Neuronal stem cell (in vitro differentiated cells): ENCODE data around the gene OCA2.
A peak's percentile ranks its signal among the peaks of the same experiment; 100 is the strongest.

Experiments
- DNase-seq: peaks from one replicate; pipeline ENCODE4 v3.0.0-alpha.2; 2013; ENCODE audit warnings: low spot score
- H2AFZ ChIP-seq: one replicate; pipeline ENCODE4 v1.6.1; 2013; ENCODE audit warnings: mild to moderate bottlenecking, low read length, inconsistent platforms
- H2AK5ac ChIP-seq: 2 replicates; pipeline ENCODE4 v1.6.1; 2013; ENCODE audit warnings: low read depth, mild to moderate bottlenecking, inconsistent platforms, low read length, moderate library complexity, mixed read lengths
- H2BK120ac ChIP-seq: 2 replicates; pipeline ENCODE4 v1.6.1; 2013; ENCODE audit warnings: low read depth, mild to moderate bottlenecking, inconsistent platforms, low read length, moderate library complexity, mixed read lengths
- H2BK12ac ChIP-seq: one replicate; pipeline ENCODE4 v1.6.1; 2013; ENCODE audit warnings: low read length, inconsistent platforms
- H2BK15ac ChIP-seq: 2 replicates; pipeline ENCODE4 v1.6.1; 2013; ENCODE audit warnings: mild to moderate bottlenecking, low read length, inconsistent platforms, mixed read lengths
- H2BK5ac ChIP-seq: one replicate; pipeline ENCODE4 v1.6.1; 2013; ENCODE audit warnings: inconsistent platforms, mild to moderate bottlenecking, low read length, moderate library complexity
- H3K14ac ChIP-seq: one replicate; pipeline ENCODE4 v1.6.1; 2013; ENCODE audit warnings: low read length, inconsistent platforms
- H3K18ac ChIP-seq: 2 replicates; pipeline ENCODE4 v1.6.1; 2013; ENCODE audit warnings: low read length, inconsistent platforms
- H3K23ac ChIP-seq: 2 replicates; pipeline ENCODE4 v1.6.1; 2013; ENCODE audit warnings: low read depth, mild to moderate bottlenecking, mixed read lengths, low read length, inconsistent platforms; ENCODE audit not compliant: poor library complexity
- H3K27ac ChIP-seq: replicated peaks from 3 replicates; pipeline ENCODE4 v1.5.1; 2013; ENCODE audit warnings: low read length, inconsistent platforms
- H3K27me3 ChIP-seq, 3 experiments: 2 replicates each; pipeline ENCODE4 v1.6.1; 2013; ENCODE audit warnings: low read length in 3 of 3, mild to moderate bottlenecking in 2 of 3, inconsistent platforms in 1 of 3, low read depth in 1 of 3, mixed read lengths in 1 of 3, moderate library complexity in 1 of 3; ENCODE audit not compliant: control insufficient read depth in 3 of 3, insufficient read depth in 3 of 3
- H3K36me3 ChIP-seq, 2 donors: replicated peaks in 1 of 2; 2 replicates each; pipeline ENCODE4 v1.6.1; 2013; ENCODE audit warnings: low read length in 2 of 2; ENCODE audit not compliant: control insufficient read depth in 2 of 2, insufficient read depth in 2 of 2
- H3K4ac ChIP-seq: 2 replicates; pipeline ENCODE4 v1.6.1; 2013; ENCODE audit warnings: inconsistent platforms, mild to moderate bottlenecking, low read length, moderate library complexity
- H3K4me1 ChIP-seq, 2 donors: 1 replicate in 1 of 2; 2 replicates in 1 of 2; pipeline ENCODE4 v1.6.1; 2013; ENCODE audit warnings: low read length in 2 of 2, low read depth in 1 of 2; ENCODE audit not compliant: control insufficient read depth in 2 of 2, insufficient read depth in 1 of 2
- H3K4me2 ChIP-seq: one replicate; pipeline ENCODE4 v1.6.1; 2013; ENCODE audit warnings: mild to moderate bottlenecking, low read length, inconsistent platforms; ENCODE audit not compliant: insufficient read depth, poor library complexity, severe bottlenecking
- H3K4me3 ChIP-seq, 2 donors: 2 replicates each; pipeline ENCODE4 v1.5.1; 2013; ENCODE audit warnings: low read length in 2 of 2, mild to moderate bottlenecking in 2 of 2, inconsistent platforms in 1 of 2, moderate library complexity in 1 of 2
- H3K79me1 ChIP-seq: one replicate; pipeline ENCODE4 v1.6.1; 2013; ENCODE audit warnings: low read depth, mild to moderate bottlenecking, inconsistent platforms, low read length, moderate library complexity
- H3K9ac ChIP-seq: one replicate; pipeline ENCODE4 v1.6.1; 2013; ENCODE audit warnings: mild to moderate bottlenecking, low read depth, low read length, inconsistent platforms; ENCODE audit not compliant: poor library complexity
- H3K9me3 ChIP-seq, 2 donors: replicated peaks in 1 of 2; 2 replicates each; pipeline versions ENCODE3 to v1.6.1; 2013; ENCODE audit warnings: low read length in 2 of 2, mild to moderate bottlenecking in 2 of 2, inconsistent platforms in 1 of 2, low read depth in 1 of 2, mixed read lengths in 1 of 2, moderate library complexity in 1 of 2; ENCODE audit not compliant: control insufficient read depth in 2 of 2, insufficient read depth in 1 of 2
- H4K8ac ChIP-seq: one replicate; pipeline ENCODE4 v1.6.1; 2013; ENCODE audit warnings: low read depth, mild to moderate bottlenecking, inconsistent platforms, low read length, moderate library complexity
- H4K91ac ChIP-seq: one replicate; pipeline ENCODE4 v1.6.1; 2013; ENCODE audit warnings: low read length, low read depth, mild to moderate bottlenecking, inconsistent platforms; ENCODE audit not compliant: poor library complexity
- WGBS, 2 donors: extraction: QIAGEN DNeasy Blood & Tissue Kit; methylation state at CpG; one replicate each; pipeline ENCODE4 v1.1.7; 2013; ENCODE audit warnings: missing lambda C conversion rate in 2 of 2, mixed read lengths in 1 of 2; ENCODE audit not compliant: insufficient read length in 2 of 2, insufficient replicate concordance in 1 of 2; ENCODE audit errors: extremely low coverage in 2 of 2; 5-methylcytosine and 5-hydroxymethylcytosine counted together

The OCA2 gene

DNA sequence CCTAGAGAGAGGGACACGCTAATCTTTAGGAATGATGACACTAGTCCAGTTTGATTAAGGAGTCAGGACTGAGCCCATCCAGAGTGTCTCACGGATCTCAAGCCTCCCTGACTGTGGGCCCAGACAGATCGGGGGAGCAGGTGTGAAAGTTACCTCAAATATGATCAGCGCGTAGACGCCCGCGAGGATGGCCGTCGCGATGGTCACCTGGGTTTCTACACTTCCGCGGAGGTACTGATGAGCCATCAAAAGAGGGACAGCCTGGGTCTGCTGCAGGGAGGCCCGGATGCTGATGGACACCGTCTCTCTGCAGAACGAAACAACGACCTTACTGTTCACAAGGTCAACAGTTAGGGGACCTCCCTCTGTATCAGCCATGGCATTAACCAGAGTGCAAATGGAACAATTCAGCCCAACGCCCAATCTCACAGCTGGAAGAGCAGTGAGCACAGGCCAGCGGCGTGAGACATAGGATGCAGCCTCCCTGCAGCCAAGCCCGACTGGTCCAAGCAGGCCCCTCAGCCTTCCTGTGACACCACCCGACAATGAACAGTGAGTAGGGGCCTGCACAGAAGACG, 84.4 kb downstream of the OCA2 start:
- Histone ChIP-seq H3K9me3 (no peaks in the 10 kb centered on the region), H3K4me3 (no peak overlapping the region), H3K18ac (no peak overlapping the region), H2BK12ac (peak overlapping the region; percentile 5), H3K36me3 (no peaks in the 10 kb centered on the region), H3K4me1 (peaks cover 0 to 14% of the 10 kb centered on the region in 2 donors), H3K4ac (no peak overlapping the region), H2BK15ac (no peak overlapping the region), H4K8ac (no peak overlapping the region), H2AK5ac (no peak overlapping the region), H4K91ac (no peak overlapping the region), H3K23ac (no peak overlapping the region), H3K9ac (no peak overlapping the region), H2BK120ac (no peak overlapping the region), H2AFZ (no peak overlapping the region), H3K14ac (no peak overlapping the region), H3K27ac (no peak overlapping the region), H2BK5ac (no peak overlapping the region), H3K4me2 (no peak overlapping the region), H3K27me3 (no peaks in the 10 kb centered on the region), H3K79me1 (no peaks in the 10 kb centered on the region)
- DNase-seq: no peak
- WGBS, 2 donors: no CpG with 5 or more reads among the region's 23 CpGs

DNA sequence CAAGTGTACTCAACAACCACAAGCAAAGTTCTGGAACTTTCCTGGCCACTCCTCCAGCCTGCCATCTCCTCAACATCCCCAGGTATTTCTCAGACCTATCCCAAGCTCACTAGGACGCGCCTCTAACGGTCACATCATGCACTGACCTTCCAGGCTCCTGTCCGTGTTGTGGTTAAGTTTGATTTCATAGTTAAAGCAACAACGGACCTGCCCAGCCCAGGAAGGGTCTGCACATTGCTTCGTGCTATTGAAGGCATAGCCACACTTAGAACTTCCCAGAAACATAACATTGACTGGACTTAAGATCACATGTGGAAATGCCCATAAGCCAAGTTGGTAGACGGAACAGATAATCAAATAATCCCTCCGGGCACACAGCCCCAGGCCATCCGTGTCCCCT, 85.1 kb downstream of the OCA2 start:
- Histone ChIP-seq H3K27me3 (no peaks in the 10 kb centered on the region), H3K4me2 (no peak overlapping the region), H3K9me3 (no peaks in the 10 kb centered on the region), H2BK120ac (no peak overlapping the region), H3K27ac (no peak overlapping the region), H4K8ac (no peak overlapping the region), H2BK12ac (no peak overlapping the region), H2AK5ac (no peak overlapping the region), H4K91ac (no peak overlapping the region), H3K18ac (no peak overlapping the region), H3K36me3 (no peaks in the 10 kb centered on the region), H3K14ac (no peak overlapping the region), H3K4ac (no peak overlapping the region), H2AFZ (no peak overlapping the region), H3K4me3 (no peak overlapping the region), H2BK15ac (no peak overlapping the region), H3K79me1 (no peaks in the 10 kb centered on the region), H2BK5ac (no peak overlapping the region), H3K23ac (no peak overlapping the region), H3K9ac (no peak overlapping the region), H3K4me1 (peaks cover 0 to 7% of the 10 kb centered on the region in 2 donors)
- DNase-seq: no peak
- WGBS, 2 donors: no CpG with 5 or more reads among the region's 9 CpGs

DNA sequence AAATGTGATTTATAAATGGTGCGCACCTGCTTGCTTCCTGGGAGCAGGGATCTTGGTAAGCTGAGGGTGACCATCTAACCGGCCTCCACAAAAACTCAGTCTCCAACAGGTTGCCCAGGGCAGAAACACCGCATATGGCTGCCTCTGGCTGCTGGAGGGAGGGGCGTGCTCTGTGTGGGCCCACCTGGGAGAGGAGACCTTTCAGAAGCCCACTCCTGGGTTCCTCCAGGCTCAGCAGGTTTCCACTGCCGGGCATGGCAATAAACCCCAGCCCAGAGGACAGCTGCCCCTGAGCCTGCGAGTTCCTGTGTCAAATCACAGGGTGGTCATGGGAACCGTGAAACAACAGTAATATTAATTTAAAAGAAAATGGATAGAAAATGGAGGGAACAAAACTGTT, 85.6 kb downstream of the OCA2 start:
- DNase-seq: no peak
- no peak overlapping the region for H3K4me3 ChIP-seq
- no peak overlapping the region for H2AFZ ChIP-seq
- no peak overlapping the region for H4K91ac ChIP-seq
- H3K36me3 ChIP-seq: no peaks in the 10 kb centered on the region
- no peak overlapping the region for H4K8ac ChIP-seq
- H3K79me1 ChIP-seq: no peaks in the 10 kb centered on the region
- no CpG with 5 or more reads among the region's 7 CpGs for WGBS, 2 donors
- H2BK120ac ChIP-seq: no peak overlapping the region
- peaks cover 0 to 3% of the 10 kb centered on the region in 2 donors for H3K9me3 ChIP-seq
- H3K27me3 ChIP-seq: no peaks in the 10 kb centered on the region
- peaks cover 0 to 6% of the 10 kb centered on the region in 2 donors for H3K4me1 ChIP-seq
- H3K4me2 ChIP-seq: no peak overlapping the region
- no peak overlapping the region for H2BK15ac ChIP-seq
- H3K23ac ChIP-seq: no peak overlapping the region
- no peak overlapping the region for H2BK12ac ChIP-seq
- H3K18ac ChIP-seq: peak overlapping the region; percentile 41
- H3K9ac ChIP-seq: no peak overlapping the region
- no peak overlapping the region for H2BK5ac ChIP-seq
- no peak overlapping the region for H3K4ac ChIP-seq
- H3K27ac ChIP-seq: no peak overlapping the region
- H3K14ac ChIP-seq: no peak overlapping the region
- no peak overlapping the region for H2AK5ac ChIP-seq

DNA sequence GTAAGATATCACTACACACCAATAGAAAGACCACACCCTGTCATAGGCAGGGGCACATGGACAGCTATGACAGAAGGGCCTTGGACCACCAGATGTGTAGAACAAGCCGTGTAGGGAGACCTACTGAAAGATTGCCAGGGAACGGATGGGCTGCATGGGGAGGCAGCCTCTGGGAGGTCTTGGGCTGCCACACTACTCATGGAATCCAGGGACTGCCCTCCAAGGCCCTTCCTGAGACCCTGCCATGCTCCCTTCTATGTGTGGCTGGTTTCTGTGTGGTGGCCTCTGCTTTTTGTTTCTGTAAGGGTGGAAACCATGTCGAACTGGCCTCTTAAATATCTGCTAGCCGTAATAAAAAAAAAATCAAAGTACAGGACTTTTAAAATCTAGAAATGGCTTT, 86.9 kb downstream of the OCA2 start:
- WGBS, 2 donors: no CpG with 5 or more reads among the region's 4 CpGs
- Histone ChIP-seq H3K14ac (no peak overlapping the region), H3K27me3 (no peaks in the 10 kb centered on the region), H3K4me1 (peaks cover 0 to under 1% of the 10 kb centered on the region in 2 donors), H3K4ac (no peak overlapping the region), H4K8ac (no peak overlapping the region), H2AFZ (no peak overlapping the region), H3K4me3 (no peak overlapping the region), H2BK12ac (no peak overlapping the region), H3K4me2 (no peak overlapping the region), H2BK15ac (no peak overlapping the region), H3K36me3 (no peaks in the 10 kb centered on the region), H3K18ac (no peak overlapping the region), H3K79me1 (no peaks in the 10 kb centered on the region), H2AK5ac (no peak overlapping the region), H3K9me3 (peaks cover 0 to 3% of the 10 kb centered on the region in 2 donors), H4K91ac (no peak overlapping the region), H2BK120ac (no peak overlapping the region), H3K23ac (no peak overlapping the region), H3K9ac (no peak overlapping the region), H3K27ac (no peak overlapping the region), H2BK5ac (no peak overlapping the region)
- no peak for DNase-seq
